RWPE2 (cell line): Measurements from ENCODE around the gene CPSF7.

Source experiments
- ATAC-seq: fragments of 200-7000 bp; cut with Tn5 transposase; 3 replicates; pipeline ENCODE4 v1.9.1; 2021; ENCODE audit warnings: low read depth
- DNase-seq: peaks from one replicate; pipeline ENCODE4 v3.0.0-alpha.2; 2020; ENCODE audit warnings: low spot score
- H3K27ac ChIP-seq: fragments of 450-650 bp; 2 replicates; pipeline ENCODE4 v1.5.1; 2017; ENCODE audit warnings: mild to moderate bottlenecking; ENCODE audit not compliant: poor library complexity, severe bottlenecking
- H3K27me3 ChIP-seq: fragments of 250-450 bp; sonication (Bioruptor Pico); 2 replicates; pipeline ENCODE4 v1.5.1; 2021; ENCODE audit warnings: mild to moderate bottlenecking, moderate library complexity; ENCODE audit not compliant: insufficient read depth, poor library complexity, severe bottlenecking
- H3K36me3 ChIP-seq: fragments of 250-450 bp; sonication (Bioruptor Pico); 2 replicates; pipeline ENCODE4 v1.5.1; 2020; ENCODE audit warnings: low read depth, mild to moderate bottlenecking, moderate library complexity
- H3K4me1 ChIP-seq: fragments of 250-450 bp; sonication (Bioruptor Pico); 2 replicates; pipeline ENCODE4 v1.5.1; 2021; ENCODE audit warnings: mild to moderate bottlenecking, moderate library complexity; ENCODE audit not compliant: insufficient read depth, poor library complexity, severe bottlenecking
- H3K4me3 ChIP-seq: fragments of 250-450 bp; sonication (Bioruptor Pico); 2 replicates; pipeline ENCODE4 v1.5.1; 2021; ENCODE audit warnings: mild to moderate bottlenecking, moderate library complexity; ENCODE audit not compliant: severe bottlenecking
- H3K9me3 ChIP-seq: fragments of 250-450 bp; sonication (Bioruptor Pico); 2 replicates; pipeline ENCODE4 v1.5.1; 2021; ENCODE audit warnings: mild to moderate bottlenecking, moderate library complexity; ENCODE audit not compliant: severe bottlenecking
- CTCF ChIP-seq: fragments of 450-650 bp; IDR thresholded peaks from one replicate; pipeline ENCODE4 v1.5.1; 2017; ENCODE audit warnings: mild to moderate bottlenecking, moderate library complexity; ENCODE audit not compliant: poor library complexity, severe bottlenecking

Gene CPSF7

GRCh38 chr11:61358566-61358965, 71.2 kb downstream of the CPSF7 start:
- Histone ChIP-seq H3K27me3 (no peaks in the 10 kb centered on the region), H3K9me3 (no peaks in the 10 kb centered on the region), H3K36me3 (peaks cover 4% of the 10 kb centered on the region), H3K27ac (no peak overlapping the region), H3K4me1 (peaks cover 4% of the 10 kb centered on the region), H3K4me3 (no peak overlapping the region)
- DNase-seq (no peak), ATAC-seq (no peak)
- TF ChIP-seq CTCF = no peak

GRCh38 chr11:61357894-61358239, 71.9 kb downstream of the CPSF7 start:
- H3K27ac ChIP-seq = no peak overlapping the region
- H3K9me3 ChIP-seq = no peaks in the 10 kb centered on the region
- H3K36me3 ChIP-seq = no peaks in the 10 kb centered on the region
- TF ChIP-seq CTCF = no peak
- H3K4me3 ChIP-seq = no peak overlapping the region
- no peak for DNase-seq
- no peak for ATAC-seq
- H3K4me1 ChIP-seq = peaks cover 4% of the 10 kb centered on the region
- H3K27me3 ChIP-seq = no peaks in the 10 kb centered on the region

GRCh38 chr11:61357233-61357893, 72.4 kb downstream of the CPSF7 start:
- no peak overlapping the region for H3K27ac ChIP-seq
- H3K9me3 ChIP-seq = no peaks in the 10 kb centered on the region
- peaks cover 5% of the 10 kb centered on the region; the same call in 1 of the 2 replicates for H3K36me3 ChIP-seq
- no peak for TF ChIP-seq CTCF
- no peak for DNase-seq
- H3K4me3 ChIP-seq = no peak overlapping the region
- no peak for ATAC-seq
- no peaks in the 10 kb centered on the region for H3K27me3 ChIP-seq
- H3K4me1 ChIP-seq = peaks cover 4% of the 10 kb centered on the region

- ATAC-seq (no peak), DNase-seq (no peak)
- no peaks in the 10 kb centered on the region for H3K27me3 ChIP-seq
- TF ChIP-seq CTCF = no peak
- no peak overlapping the region for H3K4me3 ChIP-seq
- H3K9me3 ChIP-seq = no peaks in the 10 kb centered on the region
- peaks cover 4% of the 10 kb centered on the region for H3K4me1 ChIP-seq
- H3K36me3 ChIP-seq = peaks cover 11% of the 10 kb centered on the region; the same call in 1 of the 2 replicates
- no peak overlapping the region for H3K27ac ChIP-seq
Observed at GRCh38 chr11:61356706-61357105, 73.1 kb downstream of the CPSF7 start.

GRCh38 chr11:61354208-61354607, 75.6 kb downstream of the CPSF7 start:
- no peak overlapping the region for H3K27ac ChIP-seq
- H3K4me1 ChIP-seq = peaks cover 4% of the 10 kb centered on the region
- TF ChIP-seq CTCF = no peak
- H3K9me3 ChIP-seq = no peaks in the 10 kb centered on the region
- no peak overlapping the region for H3K4me3 ChIP-seq
- no peak for ATAC-seq
- no peaks in the 10 kb centered on the region for H3K27me3 ChIP-seq
- no peak for DNase-seq
- H3K36me3 ChIP-seq = peaks cover 18% of the 10 kb centered on the region
